Activated naive CD8-positive, alpha-beta T cell treated with anti-CD3 and anti-CD28 coated beads for 36 hours (primary cell): Measurements from ENCODE around the gene OVOL1. TPM values are rescaled to one million over a fixed set of nuclear protein-coding genes. Genes with fewer than 3 reads are reported as not detected.

ENCODE experiments used
- DNase-seq: peaks from one replicate; pipeline ENCODE4 v3.0.0; 2021
- H3K27ac Mint-ChIP-seq: one replicate; pipeline ENCODE4 v1.8.0; 2022; ENCODE audit warnings: mild to moderate bottlenecking, moderate library complexity, mixed read lengths
- H3K27me3 Mint-ChIP-seq: one replicate; pipeline ENCODE4 v1.8.0; 2022; ENCODE audit warnings: mild to moderate bottlenecking, mixed read lengths
- H3K36me3 Mint-ChIP-seq: one replicate; pipeline ENCODE4 v1.8.0; 2021; ENCODE audit warnings: mild to moderate bottlenecking, mixed read lengths
- H3K4me1 Mint-ChIP-seq: one replicate; pipeline ENCODE4 v1.8.0; 2021; ENCODE audit warnings: mixed read lengths
- H3K4me3 Mint-ChIP-seq: one replicate; pipeline ENCODE4 v1.8.0; 2022; ENCODE audit warnings: mild to moderate bottlenecking, moderate library complexity, mixed read lengths
- H3K9me3 Mint-ChIP-seq: one replicate; pipeline ENCODE4 v1.8.0; 2022; ENCODE audit warnings: mixed read lengths
- total RNA-seq, 2 experiments: library from RNA; stranded (reverse); gene quantifications; one replicate each; pipeline ENCODE4 v1.2.3, GENCODE V29; 2021

Gene OVOL1
- total RNA-seq, 2 experiments from 2014 or later: 0.42 to 0.45 TPM

- Mint-ChIP-seq H3K27me3 (peaks cover 32% of the 10 kb centered on the region), H3K9me3 (no peaks in the 10 kb centered on the region), H3K27ac (no peak overlapping the region), H3K4me3 (peak overlapping the region; percentile 37), H3K4me1 (peaks cover 20% of the 10 kb centered on the region), H3K36me3 (peaks cover 3% of the 10 kb centered on the region)
- no peak for DNase-seq
These were observed 4.7 kb upstream of the OVOL1 start for GRCh38 chr11:65781962-65782815.

- no peaks in the 10 kb centered on the region for H3K9me3 Mint-ChIP-seq
- H3K4me3 Mint-ChIP-seq: no peak overlapping the region
- peaks cover 3% of the 10 kb centered on the region for H3K36me3 Mint-ChIP-seq
- H3K27me3 Mint-ChIP-seq: peaks cover 35% of the 10 kb centered on the region
- peaks cover 16% of the 10 kb centered on the region for H3K4me1 Mint-ChIP-seq
- peak overlapping the region; percentile 52 for H3K27ac Mint-ChIP-seq
- no peak for DNase-seq
These were observed 4.0 kb upstream of the OVOL1 start for GRCh38 chr11:65782816-65783228.

GRCh38 chr11:65785319-65786007 is 1.4 kb upstream of the OVOL1 start:
- Mint-ChIP-seq H3K4me3 (peak overlapping the region; percentile 14), H3K36me3 (no peaks in the 10 kb centered on the region), H3K9me3 (no peaks in the 10 kb centered on the region), H3K27ac (no peak overlapping the region), H3K27me3 (peaks cover 61% of the 10 kb centered on the region), H3K4me1 (peaks cover 22% of the 10 kb centered on the region)
- DNase-seq: no peak

GRCh38 chr11:65786008-65786785 is 666 bp upstream of the OVOL1 start:
- DNase-seq: peak; percentile 30
- no peak overlapping the region for H3K27ac Mint-ChIP-seq

GRCh38 chr11:65787649-65788622 is 1.1 kb downstream of the OVOL1 start:
- peaks cover 61% of the 10 kb centered on the region for H3K27me3 Mint-ChIP-seq
- peaks cover 27% of the 10 kb centered on the region for H3K4me1 Mint-ChIP-seq
- no peaks in the 10 kb centered on the region for H3K9me3 Mint-ChIP-seq
- H3K36me3 Mint-ChIP-seq: no peaks in the 10 kb centered on the region
- H3K4me3 Mint-ChIP-seq: peak overlapping the region; percentile 70
- H3K27ac Mint-ChIP-seq: no peak overlapping the region
- DNase-seq: no peak

More at GRCh38 chr11:65786008-65786785, 666 bp upstream of the OVOL1 start:
- H3K27me3 Mint-ChIP-seq: peaks cover 64% of the 10 kb centered on the region
- peaks cover 22% of the 10 kb centered on the region for H3K4me1 Mint-ChIP-seq
- peak overlapping the region; percentile 50 for H3K4me3 Mint-ChIP-seq
- no peaks in the 10 kb centered on the region for H3K9me3 Mint-ChIP-seq
- no peaks in the 10 kb centered on the region for H3K36me3 Mint-ChIP-seq

- H3K36me3 Mint-ChIP-seq: no peaks in the 10 kb centered on the region
- peaks cover 58% of the 10 kb centered on the region for H3K27me3 Mint-ChIP-seq
- no peak overlapping the region for H3K27ac Mint-ChIP-seq
- no peak for DNase-seq
- peaks cover 26% of the 10 kb centered on the region for H3K4me1 Mint-ChIP-seq
- no peak overlapping the region for H3K4me3 Mint-ChIP-seq
- no peaks in the 10 kb centered on the region for H3K9me3 Mint-ChIP-seq
These were observed 2.0 kb downstream of the OVOL1 start for GRCh38 chr11:65788821-65789220.

- Mint-ChIP-seq H3K27me3 (peaks cover 51% of the 10 kb centered on the region), H3K4me3 (no peak overlapping the region), H3K36me3 (no peaks in the 10 kb centered on the region), H3K27ac (no peak overlapping the region), H3K4me1 (peaks cover 26% of the 10 kb centered on the region), H3K9me3 (no peaks in the 10 kb centered on the region)
- DNase-seq: no peak
These were observed 2.6 kb downstream of the OVOL1 start for GRCh38 chr11:65789230-65790103.

- peaks cover 22% of the 10 kb centered on the region for H3K4me1 Mint-ChIP-seq
- no peaks in the 10 kb centered on the region for H3K9me3 Mint-ChIP-seq
- peaks cover 45% of the 10 kb centered on the region for H3K27me3 Mint-ChIP-seq
- DNase-seq: no peak
- no peaks in the 10 kb centered on the region for H3K36me3 Mint-ChIP-seq
- no peak overlapping the region for H3K4me3 Mint-ChIP-seq
- H3K27ac Mint-ChIP-seq: no peak overlapping the region
These were observed 3.4 kb downstream of the OVOL1 start for GRCh38 chr11:65790104-65790901.

GRCh38 chr11:65790902-65791650 is 4.2 kb downstream of the OVOL1 start:
- H3K4me3 Mint-ChIP-seq: no peak overlapping the region

GRCh38 chr11:65791719-65792213 is 4.9 kb downstream of the OVOL1 start:
- Mint-ChIP-seq H3K36me3 (no peaks in the 10 kb centered on the region), H3K27ac (no peak overlapping the region), H3K27me3 (peaks cover 46% of the 10 kb centered on the region), H3K4me1 (peaks cover 20% of the 10 kb centered on the region), H3K4me3 (no peak overlapping the region), H3K9me3 (no peaks in the 10 kb centered on the region)
- DNase-seq: peak; percentile 65

More at GRCh38 chr11:65790902-65791650, 4.2 kb downstream of the OVOL1 start:
- peaks cover 39% of the 10 kb centered on the region for H3K27me3 Mint-ChIP-seq
- no peaks in the 10 kb centered on the region for H3K36me3 Mint-ChIP-seq
- no peak for DNase-seq
- H3K9me3 Mint-ChIP-seq: no peaks in the 10 kb centered on the region
- H3K27ac Mint-ChIP-seq: no peak overlapping the region
- peaks cover 18% of the 10 kb centered on the region for H3K4me1 Mint-ChIP-seq

- H3K36me3 Mint-ChIP-seq: no peaks in the 10 kb centered on the region
- H3K4me1 Mint-ChIP-seq: peaks cover 20% of the 10 kb centered on the region
- H3K4me3 Mint-ChIP-seq: no peak overlapping the region
- no peaks in the 10 kb centered on the region for H3K9me3 Mint-ChIP-seq
- H3K27me3 Mint-ChIP-seq: peaks cover 47% of the 10 kb centered on the region
- no peak for DNase-seq
- peak overlapping the region; percentile 16 for H3K27ac Mint-ChIP-seq
These were observed 5.6 kb downstream of the OVOL1 start for GRCh38 chr11:65792456-65792855.

- no peak for DNase-seq
- Mint-ChIP-seq H3K4me3 (no peak overlapping the region), H3K27me3 (peaks cover 41% of the 10 kb centered on the region), H3K9me3 (no peaks in the 10 kb centered on the region), H3K27ac (no peak overlapping the region), H3K36me3 (no peaks in the 10 kb centered on the region), H3K4me1 (peaks cover 18% of the 10 kb centered on the region)
These were observed 6.3 kb downstream of the OVOL1 start for GRCh38 chr11:65793144-65793581.
